Measurements from ENCODE around the gene ZMYND11. TPM values are rescaled to one million over a fixed set of nuclear protein-coding genes. Genes with fewer than 3 reads are reported as not detected.
A peak's percentile ranks its signal among the peaks of the same experiment; 100 is the strongest.

Gene ZMYND11
- total and polyA plus RNA-seq, 9 of the 15 experiments (the other 6 are each of a cell fraction or from before 2014, with no cell fraction given): 2.7 to 13.8 (median 8.8) TPM

DNA sequence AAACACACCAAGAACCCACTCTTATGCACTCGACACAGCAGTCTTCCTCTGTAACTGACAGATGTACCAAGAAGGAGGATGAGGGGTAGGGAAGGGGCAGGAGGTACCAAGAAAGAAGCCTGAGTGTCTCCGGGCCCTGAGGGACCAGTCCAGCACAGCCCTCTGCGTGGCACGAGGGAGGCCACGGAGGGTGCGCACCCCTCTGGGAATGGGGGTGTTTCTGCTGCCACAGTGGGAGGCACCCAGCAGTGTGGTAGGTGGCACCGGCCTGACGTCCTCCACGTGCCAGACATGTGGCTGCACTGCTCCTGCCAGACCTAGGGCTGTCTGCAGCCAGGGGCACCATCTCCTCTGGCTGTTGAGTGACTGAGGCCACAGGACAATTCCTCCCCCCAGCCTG is 154.3 kb downstream of the ZMYND11 start:
- Histone ChIP-seq H3K79me2 (ENCODE audit: control insufficient read depth, insufficient read depth, low read length) (no peaks in the 10 kb centered on the region), H3K36me3 (ENCODE audit: control insufficient read depth, insufficient read depth, low read length) (no peaks in the 10 kb centered on the region), H4K20me1 (replicated peaks; ENCODE audit: control insufficient read depth, insufficient read depth, low read length) (no peaks in the 10 kb centered on the region), H3K9me1 (ENCODE audit: control insufficient read depth, insufficient read depth, low read length) (no peaks in the 10 kb centered on the region), H3K27me3 (ENCODE audit: control insufficient read depth in 2 of 2, insufficient read depth in 2 of 2, low read length in 2 of 2) (peaks cover 50 to 70% of the 10 kb centered on the region in 2 experiments), H3K9me3 (replicated peaks; ENCODE audit: control insufficient read depth, insufficient read depth, low read depth, low read length) (no peaks in the 10 kb centered on the region), H3K27ac (ENCODE audit: extremely low read depth, low read depth, low read length) (no peak overlapping the region), H3K4me1 (replicated peaks in 1 of 2; ENCODE audit: control insufficient read depth in 2 of 2, insufficient read depth in 2 of 2, low read length in 2 of 2) (no peaks in the 10 kb centered on the region), H3K9ac (ENCODE audit: insufficient read depth in 1 of 2, low read depth in 2 of 2, low read length in 2 of 2) (peak overlapping the region in 1 of 2 experiments; percentile 5; a peak in 1 of 4 replicates), H3K4me3 (no peak overlapping the region), H2AFZ (ENCODE audit: low read depth, low read length) (no peak overlapping the region), H3K4me2 (ENCODE audit: insufficient read depth, low read length) (no peak overlapping the region)
- in situ Hi-C loops (cut with MboI) (no loop called here), intact Hi-C loops (cut with micrococcal nuclease) (no loop called here)
- CTCF ChIA-PET (ENCODE audit: low intra/inter-chr PET ratio): no interaction called here
- 5% methylated on average over 9 of the region's 9 CpGs for WGBS (ENCODE audit: insufficient coverage, low coverage, missing lambda C conversion rate)
- DNase-seq (ENCODE audit: extremely low read depth in 1 of 4, low spot score in 3 of 4) (no peak), ATAC-seq (no peak), FAIRE-seq (no peak)
- no TSS peak for BruUV-seq (replicated peaks)
- POLR2A ChIA-PET: interaction anchor here (0.8 kb wide), 1 partner anchor 18 kb away, joined by 3 read pairs; no protein-coding TSS in a partner anchor
- TF ChIP-seq FOXP4 (CRISPR knock-in tag; IDR thresholded peaks at IDR 0.05; ENCODE audit: borderline replicate concordance) (no peak), ZNF431 (CRISPR knock-in tag; IDR thresholded peaks at IDR 0.05) (no peak), CHD4 (IDR thresholded peaks at IDR 0.05; ENCODE audit: insufficient read depth, insufficient replicate concordance, low read depth, low read length, poor library complexity, severe bottlenecking) (no peak), MAFG (tag; conservative IDR thresholded peaks at IDR 0.05) (no peak), ZNF584 (CRISPR knock-in tag; IDR thresholded peaks at IDR 0.05; ENCODE audit: low read depth) (no peak), RFX1 (IDR thresholded peaks at IDR 0.05) (no peak), TAF15 (IDR thresholded peaks at IDR 0.05; ENCODE audit: low read depth, low read length) (no peak), NFIC (IDR thresholded peaks at IDR 0.05) (no peak), ZC3H11A (IDR thresholded peaks at IDR 0.05; ENCODE audit: low read depth, low read length) (no peak)
- TF ChIP-seq, protein P1, sequence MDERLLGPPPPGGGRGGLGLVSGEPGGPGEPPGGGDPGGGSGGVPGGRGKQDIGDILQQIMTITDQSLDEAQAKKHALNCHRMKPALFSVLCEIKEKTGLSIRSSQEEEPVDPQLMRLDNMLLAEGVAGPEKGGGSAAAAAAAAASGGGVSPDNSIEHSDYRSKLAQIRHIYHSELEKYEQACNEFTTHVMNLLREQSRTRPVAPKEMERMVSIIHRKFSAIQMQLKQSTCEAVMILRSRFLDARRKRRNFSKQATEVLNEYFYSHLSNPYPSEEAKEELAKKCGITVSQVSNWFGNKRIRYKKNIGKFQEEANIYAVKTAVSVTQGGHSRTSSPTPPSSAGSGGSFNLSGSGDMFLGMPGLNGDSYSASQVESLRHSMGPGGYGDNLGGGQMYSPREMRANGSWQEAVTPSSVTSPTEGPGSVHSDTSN (CRISPR knock-in tag; IDR thresholded peaks at IDR 0.05; ENCODE audit: low read depth): no peak
- TF ChIP-seq, protein P1 (tag; conservative IDR thresholded peaks at IDR 0.05; ENCODE audit: low read depth): no peak
- TF ChIP-seq, protein P2, sequence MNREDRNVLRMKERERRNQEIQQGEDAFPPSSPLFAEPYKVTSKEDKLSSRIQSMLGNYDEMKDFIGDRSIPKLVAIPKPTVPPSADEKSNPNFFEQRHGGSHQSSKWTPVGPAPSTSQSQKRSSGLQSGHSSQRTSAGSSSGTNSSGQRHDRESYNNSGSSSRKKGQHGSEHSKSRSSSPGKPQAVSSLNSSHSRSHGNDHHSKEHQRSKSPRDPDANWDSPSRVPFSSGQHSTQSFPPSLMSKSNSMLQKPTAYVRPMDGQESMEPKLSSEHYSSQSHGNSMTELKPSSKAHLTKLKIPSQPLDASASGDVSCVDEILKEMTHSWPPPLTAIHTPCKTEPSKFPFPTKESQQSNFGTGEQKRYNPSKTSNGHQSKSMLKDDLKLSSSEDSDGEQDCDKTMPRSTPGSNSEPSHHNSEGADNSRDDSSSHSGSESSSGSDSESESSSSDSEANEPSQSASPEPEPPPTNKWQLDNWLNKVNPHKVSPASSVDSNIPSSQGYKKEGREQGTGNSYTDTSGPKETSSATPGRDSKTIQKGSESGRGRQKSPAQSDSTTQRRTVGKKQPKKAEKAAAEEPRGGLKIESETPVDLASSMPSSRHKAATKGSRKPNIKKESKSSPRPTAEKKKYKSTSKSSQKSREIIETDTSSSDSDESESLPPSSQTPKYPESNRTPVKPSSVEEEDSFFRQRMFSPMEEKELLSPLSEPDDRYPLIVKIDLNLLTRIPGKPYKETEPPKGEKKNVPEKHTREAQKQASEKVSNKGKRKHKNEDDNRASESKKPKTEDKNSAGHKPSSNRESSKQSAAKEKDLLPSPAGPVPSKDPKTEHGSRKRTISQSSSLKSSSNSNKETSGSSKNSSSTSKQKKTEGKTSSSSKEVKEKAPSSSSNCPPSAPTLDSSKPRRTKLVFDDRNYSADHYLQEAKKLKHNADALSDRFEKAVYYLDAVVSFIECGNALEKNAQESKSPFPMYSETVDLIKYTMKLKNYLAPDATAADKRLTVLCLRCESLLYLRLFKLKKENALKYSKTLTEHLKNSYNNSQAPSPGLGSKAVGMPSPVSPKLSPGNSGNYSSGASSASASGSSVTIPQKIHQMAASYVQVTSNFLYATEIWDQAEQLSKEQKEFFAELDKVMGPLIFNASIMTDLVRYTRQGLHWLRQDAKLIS (CRISPR knock-in tag; IDR thresholded peaks at IDR 0.05): no peak

Data from K562 (cell line).